PC-3 (cell line): Measurements from ENCODE around the gene GDF7. TPM values are rescaled to one million over a fixed set of nuclear protein-coding genes. Genes with fewer than 3 reads are reported as not detected.

Experiments
- ATAC-seq: fragments of 200-7000 bp; cut with Tn5 transposase; 2 replicates; pipeline ENCODE4 v1.9.1; 2020; ENCODE audit warnings: mild to moderate bottlenecking, moderate library complexity
- BruUV-seq: library from RNA; stranded (reverse); fragments of 400-500 nt; replicated peaks from 2 replicates; lab custom pipeline; 2021; lab: Mats Ljungman, UMichigan
- CTCF ChIA-PET: fragments of 300-600 bp; sonication (Branson Sonifier 250); formaldehyde crosslinking; loops from one replicate; lab custom pipeline; 2022; ENCODE audit warnings: antibody characterized with exemption; lab: Charles Lee
- POLR2A ChIA-PET: fragments of 300-600 bp; sonication (Branson Sonifier 250); formaldehyde crosslinking; loops from one replicate; lab custom pipeline; 2022; ENCODE audit warnings: antibody characterized with exemption; ENCODE audit not compliant: unreplicated experiment; lab: Charles Lee
- DNase-seq: peaks from one replicate; pipeline ENCODE4 v3.0.0-alpha.2; 2015
- H2AFZ ChIP-seq: fragments of 300-600 bp; sonication (generic); 2 replicates; pipeline ENCODE4 v1.6.0; 2016; ENCODE audit warnings: antibody characterized with exemption, low read length
- H3F3A ChIP-seq: fragments of 300-600 bp; sonication (generic); one replicate; pipeline ENCODE4 v1.6.0; 2017; ENCODE audit warnings: antibody characterized with exemption, low read length, control low read depth, mild to moderate bottlenecking; ENCODE audit not compliant: unreplicated experiment
- H3K27ac ChIP-seq: fragments of 300-600 bp; sonication (generic); 2 replicates; pipeline ENCODE4 v1.5.1; 2016; ENCODE audit warnings: mild to moderate bottlenecking, low read length
- H3K27me3 ChIP-seq: fragments of 300-600 bp; sonication (generic); 2 replicates; pipeline ENCODE4 v1.6.1; 2016; ENCODE audit warnings: low read length, mixed read lengths
- H3K36me3 ChIP-seq: fragments of 300-600 bp; sonication (generic); 2 replicates; pipeline ENCODE4 v1.6.1; 2016; ENCODE audit warnings: low read depth, mixed run types, low read length, mixed read lengths
- H3K4me1 ChIP-seq: fragments of 300-600 bp; sonication (generic); 2 replicates; pipeline ENCODE4 v1.5.1; 2016; ENCODE audit warnings: low read length; ENCODE audit not compliant: insufficient read depth
- H3K4me2 ChIP-seq: fragments of 300-600 bp; sonication (generic); 2 replicates; pipeline ENCODE4 v1.6.0; 2016; ENCODE audit warnings: low read length
- H3K4me3 ChIP-seq: fragments of 300-600 bp; sonication (generic); 2 replicates; pipeline ENCODE4 v1.5.1; 2016; ENCODE audit warnings: mild to moderate bottlenecking, low read length, mixed read lengths
- H3K79me2 ChIP-seq: fragments of 300-600 bp; sonication (generic); 2 replicates; pipeline ENCODE4 v1.6.1; 2017; ENCODE audit warnings: low read length, mixed read lengths
- H3K9ac ChIP-seq: fragments of 300-600 bp; sonication (generic); 2 replicates; pipeline ENCODE4 v1.6.0; 2016; ENCODE audit warnings: mild to moderate bottlenecking, low read length
- H3K9me2 ChIP-seq: fragments of 300-600 bp; sonication (generic); replicated peaks from 2 replicates; pipeline ENCODE4 v1.6.1; 2016; ENCODE audit warnings: mixed run types, low read length, mixed read lengths
- H3K9me3 ChIP-seq: fragments of 300-600 bp; sonication (generic); 2 replicates; pipeline ENCODE4 v1.6.1; 2016; ENCODE audit warnings: low read length, mixed read lengths
- H4K20me1 ChIP-seq: fragments of 300-600 bp; sonication (generic); 2 replicates; pipeline ENCODE4 v1.6.1; 2016; ENCODE audit warnings: low read length, mixed read lengths
- EZH2 ChIP-seq: fragments of 300-600 bp; sonication (generic); IDR thresholded peaks from one replicate; pipeline ENCODE4 v1.6.1; 2017; ENCODE audit warnings: antibody characterized with exemption, mild to moderate bottlenecking, low read length; ENCODE audit not compliant: unreplicated experiment
- EZH2phosphoT487 ChIP-seq: fragments of 300-600 bp; sonication (generic); IDR thresholded peaks from 2 replicates; pipeline ENCODE4 v1.6.1; 2018; ENCODE audit warnings: mild to moderate bottlenecking, antibody characterized with exemption, low read length, borderline replicate concordance
- intact Hi-C: fragments of 100-400 bp; cut with micrococcal nuclease; formaldehyde crosslinking; loops from 2 replicates; pipeline ENCODE4 v1.9.0; 2023
- total RNA-seq: library from RNA; depleted of rRNA; stranded (reverse); fragments of >200 nt; gene quantifications from 2 replicates; pipeline ENCODE4 v1.2.3, GENCODE V29; 2014
- TF ChIP-seq, protein P1 (sequence below): fragments of 300-600 bp; sonication (generic); conservative IDR thresholded peaks from 2 replicates; pipeline ENCODE4 v1.5.1; 2017; ENCODE audit warnings: antibody characterized with exemption, low read depth, mild to moderate bottlenecking, low read length

GDF7 gene
- total RNA-seq, 1 experiment from 2014 or later: 0.04 TPM

DNA sequence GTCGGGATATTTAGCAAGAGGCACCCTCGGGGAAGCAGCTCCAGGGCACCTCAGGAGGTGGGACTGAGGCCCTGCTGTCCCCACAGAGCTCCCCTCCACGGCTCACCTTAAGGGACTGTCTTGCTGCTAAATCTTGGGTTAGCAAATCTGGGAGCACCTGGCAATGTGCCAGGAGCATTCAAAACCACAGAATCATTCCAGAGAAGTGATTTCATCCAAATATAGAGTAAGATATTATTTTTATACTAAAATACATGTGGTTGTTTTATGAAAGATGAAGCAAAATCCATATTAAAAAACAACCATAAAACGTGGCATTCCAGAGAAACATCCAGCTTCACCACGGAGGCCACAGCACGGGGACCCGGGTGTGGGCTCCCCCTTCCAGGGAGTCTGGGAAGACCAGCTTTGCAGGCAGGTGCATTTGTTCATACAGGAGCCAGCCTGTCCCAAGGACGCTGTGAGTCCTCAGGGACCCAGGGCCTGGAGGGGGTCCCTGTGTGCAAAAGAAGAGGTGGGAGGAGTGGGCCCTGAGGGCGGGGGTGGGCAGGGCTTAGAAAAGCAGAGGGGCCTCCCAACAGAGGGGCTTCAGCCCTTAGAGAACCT lies 32.3 kb upstream of the GDF7 start:
- Histone ChIP-seq H3K9me3 (no peaks in the 10 kb centered on the region), H2AFZ (no peak overlapping the region), H4K20me1 (no peaks in the 10 kb centered on the region), H3K36me3 (no peaks in the 10 kb centered on the region), H3K9ac (no peak overlapping the region), H3K79me2 (no peaks in the 10 kb centered on the region), H3K4me2 (peak overlapping the region; percentile 9), H3K27ac (no peak overlapping the region), H3K9me2 (no peaks in the 10 kb centered on the region), H3K4me3 (no peak overlapping the region), H3F3A (no peaks in the 10 kb centered on the region), H3K4me1 (peaks cover 19% of the 10 kb centered on the region), H3K27me3 (no peaks in the 10 kb centered on the region)
- POLR2A ChIA-PET: no interaction called here
- BruUV-seq: no TSS peak
- intact Hi-C loops: loop anchor here (1.0 to 2.0 kb wide), 2 partner anchors 34 to 223 kb away; no protein-coding TSS in a partner anchor
- TF ChIP-seq EZH2phosphoT487: no peak
- TF ChIP-seq, protein P1, sequence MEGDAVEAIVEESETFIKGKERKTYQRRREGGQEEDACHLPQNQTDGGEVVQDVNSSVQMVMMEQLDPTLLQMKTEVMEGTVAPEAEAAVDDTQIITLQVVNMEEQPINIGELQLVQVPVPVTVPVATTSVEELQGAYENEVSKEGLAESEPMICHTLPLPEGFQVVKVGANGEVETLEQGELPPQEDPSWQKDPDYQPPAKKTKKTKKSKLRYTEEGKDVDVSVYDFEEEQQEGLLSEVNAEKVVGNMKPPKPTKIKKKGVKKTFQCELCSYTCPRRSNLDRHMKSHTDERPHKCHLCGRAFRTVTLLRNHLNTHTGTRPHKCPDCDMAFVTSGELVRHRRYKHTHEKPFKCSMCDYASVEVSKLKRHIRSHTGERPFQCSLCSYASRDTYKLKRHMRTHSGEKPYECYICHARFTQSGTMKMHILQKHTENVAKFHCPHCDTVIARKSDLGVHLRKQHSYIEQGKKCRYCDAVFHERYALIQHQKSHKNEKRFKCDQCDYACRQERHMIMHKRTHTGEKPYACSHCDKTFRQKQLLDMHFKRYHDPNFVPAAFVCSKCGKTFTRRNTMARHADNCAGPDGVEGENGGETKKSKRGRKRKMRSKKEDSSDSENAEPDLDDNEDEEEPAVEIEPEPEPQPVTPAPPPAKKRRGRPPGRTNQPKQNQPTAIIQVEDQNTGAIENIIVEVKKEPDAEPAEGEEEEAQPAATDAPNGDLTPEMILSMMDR: no peak
- no peak for TF ChIP-seq EZH2
- CTCF ChIA-PET: interaction anchor here (0.5 to 2.0 kb wide), 4 partner anchors 188 to 328 kb away, joined by 5 to 17 read pairs (median 10); partner anchors contain the start of gene RHOB
- ATAC-seq (no peak), DNase-seq (peak; percentile 59)

DNA sequence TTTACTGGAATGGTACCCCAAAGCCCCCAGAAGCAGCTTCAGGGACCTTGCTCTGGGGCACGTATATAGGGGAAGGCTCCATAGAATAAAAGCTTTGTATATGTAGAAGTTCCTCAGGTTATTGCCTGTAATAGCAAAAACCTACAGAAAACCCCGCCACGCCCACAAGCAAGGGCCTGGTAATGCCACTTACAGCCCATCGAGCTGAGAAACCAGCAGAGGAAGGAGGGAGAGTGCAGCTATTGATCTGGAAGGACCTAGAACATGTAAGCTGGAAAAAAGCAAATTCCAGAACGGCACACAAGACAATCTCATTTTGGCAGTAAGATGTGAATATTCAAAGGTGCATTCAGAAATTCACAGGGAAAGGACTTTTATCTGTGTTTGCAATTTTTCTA lies 31.8 kb upstream of the GDF7 start:
- TF ChIP-seq, protein P1: no peak
- TF ChIP-seq EZH2: no peak
- no peak for TF ChIP-seq EZH2phosphoT487
- no peaks in the 10 kb centered on the region for H3K9me2 ChIP-seq
- no peaks in the 10 kb centered on the region for H3K9me3 ChIP-seq
- H2AFZ ChIP-seq: no peak overlapping the region
- H3K4me2 ChIP-seq: no peak overlapping the region; the same call in 1 of the 2 replicates
- peaks cover 19% of the 10 kb centered on the region for H3K4me1 ChIP-seq
- no peaks in the 10 kb centered on the region for H3F3A ChIP-seq
- no peak overlapping the region for H3K27ac ChIP-seq
- no peaks in the 10 kb centered on the region for H3K27me3 ChIP-seq
- DNase-seq: no peak
- no peaks in the 10 kb centered on the region for H3K36me3 ChIP-seq
- no peak for ATAC-seq
- ChIA-PET CTCF (interaction anchor here (0.5 to 2.0 kb wide), 3 partner anchors 191 to 328 kb away, joined by 5 to 17 read pairs (median 10); no protein-coding TSS in a partner anchor), POLR2A (no interaction called here)
- no TSS peak for BruUV-seq
- H4K20me1 ChIP-seq: no peaks in the 10 kb centered on the region
- intact Hi-C loops: loop anchor here (1.0 to 2.0 kb wide), 2 partner anchors 34 to 224 kb away; no protein-coding TSS in a partner anchor
- H3K4me3 ChIP-seq: no peak overlapping the region
- no peak overlapping the region for H3K9ac ChIP-seq
- no peaks in the 10 kb centered on the region for H3K79me2 ChIP-seq
